Lower leg skin (tissue), 3 donors: Measurements from ENCODE around the gene ZNF568.

Experiments used
- POLR2A ChIP-seq, 2 donors: fragments of 450-650 bp; IDR thresholded peaks; one replicate each; pipeline ENCODE4 v1.6.1; 2016 to 2017; ENCODE audit warnings: antibody characterized with exemption in 2 of 2, mild to moderate bottlenecking in 1 of 2, moderate library complexity in 1 of 2
- TF ChIP-seq, protein P1 (sequence below), 3 donors: fragments of 450-650 bp; IDR thresholded peaks; one replicate each; pipeline ENCODE4 v1.5.1; 2016; ENCODE audit warnings: antibody characterized with exemption in 3 of 3, mild to moderate bottlenecking in 3 of 3, moderate library complexity in 2 of 3

- TF ChIP-seq, protein P1, sequence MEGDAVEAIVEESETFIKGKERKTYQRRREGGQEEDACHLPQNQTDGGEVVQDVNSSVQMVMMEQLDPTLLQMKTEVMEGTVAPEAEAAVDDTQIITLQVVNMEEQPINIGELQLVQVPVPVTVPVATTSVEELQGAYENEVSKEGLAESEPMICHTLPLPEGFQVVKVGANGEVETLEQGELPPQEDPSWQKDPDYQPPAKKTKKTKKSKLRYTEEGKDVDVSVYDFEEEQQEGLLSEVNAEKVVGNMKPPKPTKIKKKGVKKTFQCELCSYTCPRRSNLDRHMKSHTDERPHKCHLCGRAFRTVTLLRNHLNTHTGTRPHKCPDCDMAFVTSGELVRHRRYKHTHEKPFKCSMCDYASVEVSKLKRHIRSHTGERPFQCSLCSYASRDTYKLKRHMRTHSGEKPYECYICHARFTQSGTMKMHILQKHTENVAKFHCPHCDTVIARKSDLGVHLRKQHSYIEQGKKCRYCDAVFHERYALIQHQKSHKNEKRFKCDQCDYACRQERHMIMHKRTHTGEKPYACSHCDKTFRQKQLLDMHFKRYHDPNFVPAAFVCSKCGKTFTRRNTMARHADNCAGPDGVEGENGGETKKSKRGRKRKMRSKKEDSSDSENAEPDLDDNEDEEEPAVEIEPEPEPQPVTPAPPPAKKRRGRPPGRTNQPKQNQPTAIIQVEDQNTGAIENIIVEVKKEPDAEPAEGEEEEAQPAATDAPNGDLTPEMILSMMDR (IDR thresholded peaks at IDR 0.05) = no peak
- no peak for TF ChIP-seq POLR2A (IDR thresholded peaks at IDR 0.05)
These were observed 98.3 kb downstream of the ZNF568 start for GRCh38 chr19:37014456-37014855.
